DOHH2 (cell line): Measurements from ENCODE around the gene L3MBTL4.

Source experiments
- EZH2phosphoT487 ChIP-seq: fragments of 200-600 bp; sonication (generic); IDR thresholded peaks from 2 replicates; pipeline ENCODE4 v1.6.1; 2017; ENCODE audit warnings: borderline replicate concordance, mild to moderate bottlenecking, antibody characterized with exemption, low read length, moderate library complexity, mixed read lengths
- TF ChIP-seq, protein P1 (sequence below): fragments of 200-600 bp; sonication (generic); IDR thresholded peaks from one replicate; pipeline ENCODE4 v1.5.1; 2014; ENCODE audit warnings: antibody characterized with exemption, mild to moderate bottlenecking, low read depth, low read length; ENCODE audit not compliant: poor library complexity, severe bottlenecking

DNA sequence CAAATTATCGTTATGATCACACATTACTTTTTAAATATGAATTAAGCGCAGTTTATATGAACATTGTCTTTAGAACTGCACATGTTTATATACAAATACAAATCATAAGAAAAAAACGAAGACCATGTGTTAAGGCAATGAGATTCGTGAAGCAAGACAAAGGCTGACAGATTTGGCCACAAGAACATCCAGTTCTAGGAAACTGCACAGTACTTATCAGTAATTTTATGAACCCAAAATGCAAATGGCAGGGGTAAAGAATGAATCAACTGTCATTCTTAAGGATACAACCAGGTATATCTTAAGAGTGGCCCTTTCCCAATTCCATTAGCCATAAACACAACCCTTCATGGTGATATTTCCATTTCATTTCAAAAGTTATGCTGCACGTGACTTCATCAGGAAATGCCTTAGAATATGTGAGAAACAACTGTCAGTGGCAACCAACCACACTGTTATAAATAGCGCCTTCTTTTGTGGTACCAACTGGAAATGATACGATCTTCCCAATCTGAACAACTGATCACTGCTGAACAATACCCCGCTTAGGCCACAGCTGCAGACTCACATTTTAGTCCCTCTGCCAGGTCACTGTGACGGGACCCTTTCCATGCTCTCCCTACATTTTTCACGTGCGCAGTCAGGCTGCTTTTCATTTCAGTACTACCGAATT lies 144.9 kb downstream of the L3MBTL4 start:
- TF ChIP-seq, protein P1, sequence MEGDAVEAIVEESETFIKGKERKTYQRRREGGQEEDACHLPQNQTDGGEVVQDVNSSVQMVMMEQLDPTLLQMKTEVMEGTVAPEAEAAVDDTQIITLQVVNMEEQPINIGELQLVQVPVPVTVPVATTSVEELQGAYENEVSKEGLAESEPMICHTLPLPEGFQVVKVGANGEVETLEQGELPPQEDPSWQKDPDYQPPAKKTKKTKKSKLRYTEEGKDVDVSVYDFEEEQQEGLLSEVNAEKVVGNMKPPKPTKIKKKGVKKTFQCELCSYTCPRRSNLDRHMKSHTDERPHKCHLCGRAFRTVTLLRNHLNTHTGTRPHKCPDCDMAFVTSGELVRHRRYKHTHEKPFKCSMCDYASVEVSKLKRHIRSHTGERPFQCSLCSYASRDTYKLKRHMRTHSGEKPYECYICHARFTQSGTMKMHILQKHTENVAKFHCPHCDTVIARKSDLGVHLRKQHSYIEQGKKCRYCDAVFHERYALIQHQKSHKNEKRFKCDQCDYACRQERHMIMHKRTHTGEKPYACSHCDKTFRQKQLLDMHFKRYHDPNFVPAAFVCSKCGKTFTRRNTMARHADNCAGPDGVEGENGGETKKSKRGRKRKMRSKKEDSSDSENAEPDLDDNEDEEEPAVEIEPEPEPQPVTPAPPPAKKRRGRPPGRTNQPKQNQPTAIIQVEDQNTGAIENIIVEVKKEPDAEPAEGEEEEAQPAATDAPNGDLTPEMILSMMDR: no peak
- TF ChIP-seq EZH2phosphoT487: no peak
